Neuronal stem cell (in vitro differentiated cells): ENCODE data around the gene C2orf78.
"Not testable (repeated sequence)": the region's sequence is repeated elsewhere in the genome, so short reads cannot be mapped to it uniquely, and the experiment has no call there.

Experiments used
- DNase-seq: peaks from one replicate; pipeline ENCODE4 v3.0.0-alpha.2; 2013; ENCODE audit warnings: low spot score
- H2AFZ ChIP-seq: one replicate; pipeline ENCODE4 v1.6.1; 2013; ENCODE audit warnings: mild to moderate bottlenecking, low read length, inconsistent platforms
- H2AK5ac ChIP-seq: 2 replicates; pipeline ENCODE4 v1.6.1; 2013; ENCODE audit warnings: low read depth, mild to moderate bottlenecking, inconsistent platforms, low read length, moderate library complexity, mixed read lengths
- H2BK120ac ChIP-seq: 2 replicates; pipeline ENCODE4 v1.6.1; 2013; ENCODE audit warnings: low read depth, mild to moderate bottlenecking, inconsistent platforms, low read length, moderate library complexity, mixed read lengths
- H2BK12ac ChIP-seq: one replicate; pipeline ENCODE4 v1.6.1; 2013; ENCODE audit warnings: low read length, inconsistent platforms
- H2BK15ac ChIP-seq: 2 replicates; pipeline ENCODE4 v1.6.1; 2013; ENCODE audit warnings: mild to moderate bottlenecking, low read length, inconsistent platforms, mixed read lengths
- H2BK5ac ChIP-seq: one replicate; pipeline ENCODE4 v1.6.1; 2013; ENCODE audit warnings: inconsistent platforms, mild to moderate bottlenecking, low read length, moderate library complexity
- H3K14ac ChIP-seq: one replicate; pipeline ENCODE4 v1.6.1; 2013; ENCODE audit warnings: low read length, inconsistent platforms
- H3K18ac ChIP-seq: 2 replicates; pipeline ENCODE4 v1.6.1; 2013; ENCODE audit warnings: low read length, inconsistent platforms
- H3K23ac ChIP-seq: 2 replicates; pipeline ENCODE4 v1.6.1; 2013; ENCODE audit warnings: low read depth, mild to moderate bottlenecking, mixed read lengths, low read length, inconsistent platforms; ENCODE audit not compliant: poor library complexity
- H3K27ac ChIP-seq: replicated peaks from 3 replicates; pipeline ENCODE4 v1.5.1; 2013; ENCODE audit warnings: low read length, inconsistent platforms
- H3K27me3 ChIP-seq, 3 experiments: 2 replicates each; pipeline ENCODE4 v1.6.1; 2013; ENCODE audit warnings: low read length in 3 of 3, mild to moderate bottlenecking in 2 of 3, inconsistent platforms in 1 of 3, low read depth in 1 of 3, mixed read lengths in 1 of 3, moderate library complexity in 1 of 3; ENCODE audit not compliant: control insufficient read depth in 3 of 3, insufficient read depth in 3 of 3
- H3K36me3 ChIP-seq, 2 donors: replicated peaks in 1 of 2; 2 replicates each; pipeline ENCODE4 v1.6.1; 2013; ENCODE audit warnings: low read length in 2 of 2; ENCODE audit not compliant: control insufficient read depth in 2 of 2, insufficient read depth in 2 of 2
- H3K4ac ChIP-seq: 2 replicates; pipeline ENCODE4 v1.6.1; 2013; ENCODE audit warnings: inconsistent platforms, mild to moderate bottlenecking, low read length, moderate library complexity
- H3K4me1 ChIP-seq, 2 donors: 1 replicate in 1 of 2; 2 replicates in 1 of 2; pipeline ENCODE4 v1.6.1; 2013; ENCODE audit warnings: low read length in 2 of 2, low read depth in 1 of 2; ENCODE audit not compliant: control insufficient read depth in 2 of 2, insufficient read depth in 1 of 2
- H3K4me2 ChIP-seq: one replicate; pipeline ENCODE4 v1.6.1; 2013; ENCODE audit warnings: mild to moderate bottlenecking, low read length, inconsistent platforms; ENCODE audit not compliant: insufficient read depth, poor library complexity, severe bottlenecking
- H3K4me3 ChIP-seq, 2 donors: 2 replicates each; pipeline ENCODE4 v1.5.1; 2013; ENCODE audit warnings: low read length in 2 of 2, mild to moderate bottlenecking in 2 of 2, inconsistent platforms in 1 of 2, moderate library complexity in 1 of 2
- H3K79me1 ChIP-seq: one replicate; pipeline ENCODE4 v1.6.1; 2013; ENCODE audit warnings: low read depth, mild to moderate bottlenecking, inconsistent platforms, low read length, moderate library complexity
- H3K9ac ChIP-seq: one replicate; pipeline ENCODE4 v1.6.1; 2013; ENCODE audit warnings: mild to moderate bottlenecking, low read depth, low read length, inconsistent platforms; ENCODE audit not compliant: poor library complexity
- H3K9me3 ChIP-seq, 2 donors: replicated peaks in 1 of 2; 2 replicates each; pipeline versions ENCODE3 to v1.6.1; 2013; ENCODE audit warnings: low read length in 2 of 2, mild to moderate bottlenecking in 2 of 2, inconsistent platforms in 1 of 2, low read depth in 1 of 2, mixed read lengths in 1 of 2, moderate library complexity in 1 of 2; ENCODE audit not compliant: control insufficient read depth in 2 of 2, insufficient read depth in 1 of 2
- H4K8ac ChIP-seq: one replicate; pipeline ENCODE4 v1.6.1; 2013; ENCODE audit warnings: low read depth, mild to moderate bottlenecking, inconsistent platforms, low read length, moderate library complexity
- H4K91ac ChIP-seq: one replicate; pipeline ENCODE4 v1.6.1; 2013; ENCODE audit warnings: low read length, low read depth, mild to moderate bottlenecking, inconsistent platforms; ENCODE audit not compliant: poor library complexity
- WGBS, 2 donors: extraction: QIAGEN DNeasy Blood & Tissue Kit; methylation state at CpG; one replicate each; pipeline ENCODE4 v1.1.7; 2013; ENCODE audit warnings: missing lambda C conversion rate in 2 of 2, mixed read lengths in 1 of 2; ENCODE audit not compliant: insufficient read length in 2 of 2, insufficient replicate concordance in 1 of 2; ENCODE audit errors: extremely low coverage in 2 of 2; 5-methylcytosine and 5-hydroxymethylcytosine counted together

C2orf78 gene

DNA sequence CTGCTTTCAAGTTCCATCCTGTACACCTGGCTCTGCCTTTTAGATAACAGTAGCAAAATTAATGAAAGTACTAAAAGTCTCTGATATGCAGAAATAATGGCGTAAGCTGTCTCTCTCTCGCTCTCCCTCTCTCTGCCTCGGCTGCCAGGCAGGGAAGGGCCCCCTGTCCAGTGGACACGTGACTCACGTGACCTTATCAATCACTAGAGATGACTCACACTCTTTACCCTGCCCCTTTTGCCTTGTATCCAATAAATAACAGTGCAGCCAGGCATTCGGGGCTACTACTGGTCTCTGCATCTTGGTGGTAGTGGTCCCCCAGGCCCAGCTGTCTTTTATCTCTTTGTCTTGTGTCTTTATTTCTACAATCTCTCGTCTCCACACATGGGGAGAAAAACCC, 29.7 kb upstream of the C2orf78 start:
- not testable (repeated sequence) for H3K79me1 ChIP-seq, H2BK12ac ChIP-seq
- peaks cover 6 to 63% of the 10 kb centered on the region in 2 donors for H3K36me3 ChIP-seq

DNA sequence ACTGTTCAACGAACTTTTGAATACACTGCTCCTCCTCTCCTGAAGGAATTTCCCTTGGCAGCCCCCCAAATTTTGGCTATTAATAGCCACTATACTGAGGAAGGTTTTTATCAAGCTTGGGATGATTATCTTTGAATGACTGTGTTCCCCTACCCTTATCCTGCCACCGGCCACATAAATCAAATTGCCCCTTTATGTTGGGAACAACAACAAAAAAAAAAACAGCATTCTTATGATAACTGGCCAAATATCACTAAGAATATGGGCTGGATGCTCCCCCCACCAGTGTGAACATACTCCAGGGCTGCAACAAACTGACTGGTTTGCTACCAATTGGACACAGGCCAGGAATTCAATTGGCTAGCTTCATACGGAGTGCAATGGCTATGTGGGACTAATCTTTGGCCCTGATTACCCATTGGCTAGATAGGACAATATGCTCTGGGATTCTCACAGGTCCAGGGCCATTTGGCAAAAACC, 24.7 kb upstream of the C2orf78 start:
- DNase-seq: no peak
- no peaks in the 10 kb centered on the region for H3K4me1 ChIP-seq
- H2AK5ac ChIP-seq: no peak overlapping the region
- no peak overlapping the region for H3K14ac ChIP-seq
- H4K8ac ChIP-seq: no peak overlapping the region
- H3K9me3 ChIP-seq: peaks cover 0 to 2% of the 10 kb centered on the region in 2 donors
- no peak overlapping the region for H3K23ac ChIP-seq
- no peak overlapping the region for H3K18ac ChIP-seq
- H2BK15ac ChIP-seq: no peak overlapping the region
- H2BK120ac ChIP-seq: no peak overlapping the region
- no peak overlapping the region for H2AFZ ChIP-seq
- no peak overlapping the region for H3K27ac ChIP-seq
- no peak overlapping the region for H4K91ac ChIP-seq
- H3K79me1 ChIP-seq: no peaks in the 10 kb centered on the region
- peaks cover 9 to 80% of the 10 kb centered on the region in 2 donors for H3K36me3 ChIP-seq
- WGBS, 2 donors: no CpG with 5 or more reads among the region's 3 CpGs
- H2BK12ac ChIP-seq: no peak overlapping the region
- no peak overlapping the region for H3K9ac ChIP-seq
- H3K4me2 ChIP-seq: no peak overlapping the region
- H2BK5ac ChIP-seq: no peak overlapping the region
- H3K4me3 ChIP-seq: no peak overlapping the region
- H3K27me3 ChIP-seq: no peaks in the 10 kb centered on the region
- H3K4ac ChIP-seq: no peak overlapping the region

More for the DNA sequence above, 29.7 kb upstream of the C2orf78 start:
- H3K9me3 ChIP-seq, H3K27ac ChIP-seq, H2AK5ac ChIP-seq, H2AFZ ChIP-seq, H4K8ac ChIP-seq, H3K27me3 ChIP-seq, H3K18ac ChIP-seq, H3K4ac ChIP-seq, H3K4me1 ChIP-seq, H3K9ac ChIP-seq, DNase-seq, H3K23ac ChIP-seq, H3K4me3 ChIP-seq, H3K14ac ChIP-seq, H3K4me2 ChIP-seq, H2BK120ac ChIP-seq, H4K91ac ChIP-seq, H2BK15ac ChIP-seq, H2BK5ac ChIP-seq: not testable (repeated sequence)
- no CpG with 5 or more reads among the region's 7 CpGs for WGBS, 2 donors

DNA sequence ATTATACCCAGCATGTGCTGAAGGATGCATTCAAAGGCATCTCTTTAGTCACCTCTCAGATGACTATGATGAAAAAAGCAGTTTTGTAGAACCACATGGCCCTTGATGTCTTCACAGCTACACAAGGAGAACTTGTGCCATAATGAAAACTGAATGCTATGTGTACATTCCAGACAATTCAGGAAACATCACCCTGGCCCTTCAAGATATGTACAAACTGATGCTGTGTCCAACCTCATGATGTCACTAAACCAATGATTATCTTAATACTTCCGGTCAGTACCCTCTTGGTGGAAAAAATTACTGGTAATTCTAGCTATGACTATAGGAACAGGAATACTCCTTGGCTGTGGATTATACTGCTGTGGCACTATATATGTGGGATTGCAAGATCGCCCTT, 24.1 kb upstream of the C2orf78 start:
- H3K36me3 ChIP-seq: peaks cover 9 to 85% of the 10 kb centered on the region in 2 donors
- H3K27ac ChIP-seq: no peak overlapping the region
- H3K79me1 ChIP-seq: no peaks in the 10 kb centered on the region
- H3K14ac ChIP-seq: no peak overlapping the region
- no peak for DNase-seq
- no peak overlapping the region for H2AFZ ChIP-seq
- H3K9ac ChIP-seq: no peak overlapping the region
- H3K4ac ChIP-seq: no peak overlapping the region
- no peak overlapping the region for H2BK5ac ChIP-seq
- no peak overlapping the region for H3K18ac ChIP-seq
- H2BK12ac ChIP-seq: no peak overlapping the region
- no peak overlapping the region for H3K4me2 ChIP-seq
- no peaks in the 10 kb centered on the region for H3K4me1 ChIP-seq
- H3K27me3 ChIP-seq: no peaks in the 10 kb centered on the region
- no peak overlapping the region for H2AK5ac ChIP-seq
- no peak overlapping the region for H2BK15ac ChIP-seq
- H3K23ac ChIP-seq: no peak overlapping the region
- no peak overlapping the region for H3K4me3 ChIP-seq
- no peak overlapping the region for H2BK120ac ChIP-seq
- no peak overlapping the region for H4K91ac ChIP-seq
- H4K8ac ChIP-seq: no peak overlapping the region
- no CpG with 5 or more reads among the region's 2 CpGs for WGBS, 2 donors
- H3K9me3 ChIP-seq: peaks cover 0 to 2% of the 10 kb centered on the region in 2 donors

DNA sequence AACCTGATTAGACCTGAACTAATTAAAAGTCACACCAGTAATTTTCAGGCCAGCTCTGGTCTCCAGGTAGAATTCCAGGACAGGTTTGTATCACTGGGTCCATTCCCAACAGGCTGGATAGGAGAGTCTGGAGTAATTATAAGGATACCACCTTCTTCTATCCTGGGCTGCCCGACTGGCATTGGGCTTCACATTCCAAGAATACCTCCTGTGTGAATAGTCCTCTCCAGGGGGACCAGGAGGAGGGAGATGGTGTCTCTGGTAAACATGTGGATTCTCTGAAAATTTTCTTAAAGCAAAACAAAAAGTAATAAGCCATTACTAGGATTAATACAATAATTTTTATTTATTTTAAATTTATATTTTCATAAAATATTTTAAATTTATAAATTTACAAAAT, 21.4 kb upstream of the C2orf78 start:
- no peak overlapping the region for H2BK120ac ChIP-seq
- H3K23ac ChIP-seq: no peak overlapping the region
- no peak overlapping the region for H3K9ac ChIP-seq
- H2BK5ac ChIP-seq: no peak overlapping the region
- no peak overlapping the region for H3K27ac ChIP-seq
- no peak overlapping the region for H4K8ac ChIP-seq
- H4K91ac ChIP-seq: no peak overlapping the region
- no peaks in the 10 kb centered on the region for H3K4me1 ChIP-seq
- H3K4me3 ChIP-seq: no peak overlapping the region
- H3K18ac ChIP-seq: no peak overlapping the region
- H3K27me3 ChIP-seq: no peaks in the 10 kb centered on the region
- H2AK5ac ChIP-seq: no peak overlapping the region
- no peaks in the 10 kb centered on the region for H3K79me1 ChIP-seq
- no peaks in the 10 kb centered on the region for H3K9me3 ChIP-seq
- H2BK12ac ChIP-seq: no peak overlapping the region
- no CpG with 5 or more reads among the region's 1 CpG for WGBS, 2 donors
- no peak overlapping the region for H3K4ac ChIP-seq
- H2BK15ac ChIP-seq: no peak overlapping the region
- H3K4me2 ChIP-seq: no peak overlapping the region
- peaks cover 11 to 89% of the 10 kb centered on the region in 2 donors for H3K36me3 ChIP-seq
- DNase-seq: no peak
- H2AFZ ChIP-seq: no peak overlapping the region
- H3K14ac ChIP-seq: no peak overlapping the region
